ENCODE results near the gene IGFL4. TPM values are rescaled to one million over a fixed set of nuclear protein-coding genes. Genes with fewer than 3 reads are reported as not detected.
A peak's percentile ranks its signal among the peaks of the same experiment; 100 is the strongest.

The IGFL4 gene
- total RNA-seq, 2 donors from 2014 or later = not detected

DNA sequence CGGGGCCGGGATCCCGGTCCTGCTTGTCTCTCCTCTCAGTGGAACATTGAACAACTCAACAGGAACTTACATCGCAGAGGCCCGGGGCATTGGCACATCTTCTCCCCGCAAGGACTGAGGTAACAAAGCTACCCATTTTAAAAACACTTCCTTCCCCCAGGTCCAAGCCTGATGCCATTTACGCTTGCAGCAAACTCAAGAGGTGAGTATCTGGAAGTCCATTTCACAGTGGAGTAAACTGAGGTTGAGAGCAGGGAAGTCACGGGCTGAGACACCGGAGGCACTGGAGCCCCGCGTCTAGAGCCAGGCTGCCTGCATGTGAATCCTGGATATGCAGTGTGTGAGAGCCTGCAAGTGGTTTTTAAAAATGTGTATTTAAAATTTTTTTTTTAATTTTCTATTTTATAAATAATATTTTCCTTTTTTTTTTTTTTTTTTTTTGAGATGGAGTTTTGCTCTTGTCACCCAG is 17.5 kb downstream of the IGFL4 start:
- DNase-seq = no peak

GRCh38 chr19:46022431-46023310 is 18.1 kb downstream of the IGFL4 start, which contains the start of gene PGLYRP1:
Gene PGLYRP1 (minus strand): TSS chr19:46023053. CDS start chr19:46023021, 32 bp downstream.
- no peak within 1 kb of the TSS for H3K27ac ChIP-seq
- intact Hi-C loops (cut with DNase I) = no loop called here
- no peak within 1 kb of the TSS for H3K4me3 ChIP-seq
- no peak within 1 kb of the TSS for H3K9ac ChIP-seq (ENCODE audit: low read depth in 2 of 2, low read length in 2 of 2)
- TF ChIP-seq, protein P1, sequence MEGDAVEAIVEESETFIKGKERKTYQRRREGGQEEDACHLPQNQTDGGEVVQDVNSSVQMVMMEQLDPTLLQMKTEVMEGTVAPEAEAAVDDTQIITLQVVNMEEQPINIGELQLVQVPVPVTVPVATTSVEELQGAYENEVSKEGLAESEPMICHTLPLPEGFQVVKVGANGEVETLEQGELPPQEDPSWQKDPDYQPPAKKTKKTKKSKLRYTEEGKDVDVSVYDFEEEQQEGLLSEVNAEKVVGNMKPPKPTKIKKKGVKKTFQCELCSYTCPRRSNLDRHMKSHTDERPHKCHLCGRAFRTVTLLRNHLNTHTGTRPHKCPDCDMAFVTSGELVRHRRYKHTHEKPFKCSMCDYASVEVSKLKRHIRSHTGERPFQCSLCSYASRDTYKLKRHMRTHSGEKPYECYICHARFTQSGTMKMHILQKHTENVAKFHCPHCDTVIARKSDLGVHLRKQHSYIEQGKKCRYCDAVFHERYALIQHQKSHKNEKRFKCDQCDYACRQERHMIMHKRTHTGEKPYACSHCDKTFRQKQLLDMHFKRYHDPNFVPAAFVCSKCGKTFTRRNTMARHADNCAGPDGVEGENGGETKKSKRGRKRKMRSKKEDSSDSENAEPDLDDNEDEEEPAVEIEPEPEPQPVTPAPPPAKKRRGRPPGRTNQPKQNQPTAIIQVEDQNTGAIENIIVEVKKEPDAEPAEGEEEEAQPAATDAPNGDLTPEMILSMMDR (IDR thresholded peaks at IDR 0.05) = no peak
- H3K36me3 ChIP-seq = no peaks in the 10 kb centered on the region
- H3K9me3 ChIP-seq = no peaks in the 10 kb centered on the region
- no peaks in the 10 kb centered on the region for H3K4me1 ChIP-seq
- DNase-seq = no peak
- H3K27me3 ChIP-seq = peaks cover 7% of the 10 kb centered on the region

More for the DNA sequence above, 17.5 kb downstream of the IGFL4 start:
- Histone ChIP-seq H3K36me3 (no peaks in the 10 kb centered on the region), H3K27me3 (peaks cover 7% of the 10 kb centered on the region), H3K4me1 (no peaks in the 10 kb centered on the region), H3K9ac (ENCODE audit: low read depth in 2 of 2, low read length in 2 of 2) (no peak overlapping the region), H3K27ac (no peak overlapping the region), H3K4me3 (no peak overlapping the region), H3K9me3 (no peaks in the 10 kb centered on the region)
- intact Hi-C loops (cut with DNase I) = no loop called here
- TF ChIP-seq, protein P1 (IDR thresholded peaks at IDR 0.05) = no peak

DNA sequence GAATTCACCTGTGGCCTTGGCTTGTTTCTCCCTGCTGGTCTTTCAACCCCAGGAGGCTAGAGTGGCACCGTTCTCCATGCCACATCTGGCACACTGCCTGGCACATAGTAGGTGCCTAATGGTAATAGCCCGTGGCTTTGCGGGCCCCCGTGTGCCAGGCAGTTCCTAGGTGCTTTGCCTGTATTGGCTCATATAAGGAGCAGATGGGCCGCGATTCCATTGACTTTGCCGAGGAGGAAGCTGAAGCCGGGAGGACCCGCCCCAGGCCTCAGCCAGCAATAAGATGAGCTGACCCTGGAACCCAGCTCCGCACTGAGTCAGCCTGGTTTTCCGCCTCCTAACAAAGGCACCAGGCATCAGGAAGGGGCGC is 18.8 kb downstream of the IGFL4 start:
- DNase-seq = no peak
- Histone ChIP-seq H3K27ac (no peak overlapping the region), H3K9me3 (no peaks in the 10 kb centered on the region), H3K4me1 (no peaks in the 10 kb centered on the region), H3K27me3 (peaks cover 7% of the 10 kb centered on the region), H3K4me3 (no peak overlapping the region), H3K36me3 (no peaks in the 10 kb centered on the region), H3K9ac (ENCODE audit: low read depth in 2 of 2, low read length in 2 of 2) (no peak overlapping the region)
- intact Hi-C loops (cut with DNase I) = no loop called here
- TF ChIP-seq, protein P1 (IDR thresholded peaks at IDR 0.05) = no peak

DNA sequence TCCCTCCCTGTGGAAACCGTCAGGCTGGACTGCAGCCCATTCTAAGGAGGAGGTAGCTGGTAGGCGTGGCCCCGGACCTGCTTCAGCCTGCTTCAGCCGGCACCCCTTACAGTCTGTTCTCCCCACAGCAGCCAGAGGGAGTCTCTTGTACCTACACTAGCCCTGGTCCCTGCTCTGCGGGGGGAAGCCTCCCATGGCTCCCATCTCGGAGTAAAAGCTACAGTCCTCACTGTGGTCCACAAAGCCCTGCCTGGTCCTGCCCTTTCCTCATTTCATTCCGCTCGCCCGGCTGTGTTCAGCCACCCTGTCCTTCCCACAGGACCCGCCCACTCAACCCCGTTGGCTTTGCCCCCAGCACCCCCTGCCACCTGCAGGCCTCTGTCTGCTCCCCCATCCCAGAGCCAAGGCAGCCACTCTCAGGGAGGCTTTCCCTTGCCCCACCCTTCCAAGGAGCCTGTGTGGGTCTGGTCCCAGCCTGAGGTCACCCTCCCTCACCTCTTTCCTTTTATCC is 19.2 kb downstream of the IGFL4 start:
- DNase-seq = peak; percentile 58
- intact Hi-C loops (cut with DNase I) = no loop called here
- Histone ChIP-seq H3K27me3 (peaks cover 7% of the 10 kb centered on the region), H3K4me3 (no peak overlapping the region), H3K27ac (no peak overlapping the region), H3K9me3 (no peaks in the 10 kb centered on the region), H3K9ac (ENCODE audit: low read depth in 2 of 2, low read length in 2 of 2) (no peak overlapping the region), H3K4me1 (no peaks in the 10 kb centered on the region), H3K36me3 (no peaks in the 10 kb centered on the region)
- TF ChIP-seq, protein P1 (IDR thresholded peaks at IDR 0.05) = no peak

- no peak for DNase-seq
- TF ChIP-seq, protein P1 (IDR thresholded peaks at IDR 0.05) = no peak
Measured at GRCh38 chr19:46020819-46021125, 20.0 kb downstream of the IGFL4 start.

More at GRCh38 chr19:46020819-46021125, 20.0 kb downstream of the IGFL4 start:
- H3K9ac ChIP-seq (ENCODE audit: low read depth in 2 of 2, low read length in 2 of 2) = no peak overlapping the region
- no peak overlapping the region for H3K4me3 ChIP-seq
- no peaks in the 10 kb centered on the region for H3K36me3 ChIP-seq
- no peaks in the 10 kb centered on the region for H3K9me3 ChIP-seq
- no peaks in the 10 kb centered on the region for H3K4me1 ChIP-seq
- no peak overlapping the region for H3K27ac ChIP-seq
- intact Hi-C loops (cut with DNase I) = no loop called here
- H3K27me3 ChIP-seq = peaks cover 11% of the 10 kb centered on the region

Data from colonic mucosa (tissue), 4 donors.